ENCODE measurements around the gene TOX4.

The TOX4 gene

DNA sequence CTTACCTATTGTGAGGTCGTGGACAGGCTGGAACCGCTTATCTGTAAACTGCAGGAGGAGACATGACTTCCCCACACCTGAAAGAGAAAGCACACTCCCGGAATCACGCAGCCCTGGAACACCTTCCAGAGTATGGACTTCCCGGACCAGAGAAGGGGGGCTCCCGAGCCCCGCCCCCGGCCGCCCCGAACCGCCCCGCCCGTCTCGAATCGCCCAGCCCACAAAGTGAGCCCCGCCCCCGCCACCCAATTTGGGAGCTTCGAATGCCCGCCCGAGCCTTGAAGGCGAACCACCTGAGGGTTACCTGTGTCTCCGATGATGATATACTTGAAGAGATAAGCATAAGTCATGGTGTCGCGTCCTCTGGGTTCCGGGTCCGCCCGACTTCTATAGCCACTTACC lies 471 bp upstream of the TOX4 start:
- Histone ChIP-seq H3K27me3 (ENCODE audit: low read length) (no peaks in the 10 kb centered on the region), H3K27ac (ENCODE audit: low read depth, low read length) (peak overlapping the region; percentile 74), H3F3A (ENCODE audit: insufficient read depth) (no peaks in the 10 kb centered on the region), H3K9me3 (ENCODE audit: insufficient read depth, low read length) (no peaks in the 10 kb centered on the region), H3K79me2 (ENCODE audit: insufficient read depth, low read length) (peaks cover 42% of the 10 kb centered on the region), H3K9me2 (replicated peaks; ENCODE audit: insufficient read depth, low read length) (no peaks in the 10 kb centered on the region), H3K9ac (ENCODE audit: low read length) (peak overlapping the region; percentile 71), H3K4me3 (ENCODE audit: insufficient read depth, low read length, poor library complexity, severe bottlenecking) (peak overlapping the region; percentile 90), H4K20me1 (ENCODE audit: low read depth, low read length) (no peaks in the 10 kb centered on the region), H3K36me3 (ENCODE audit: low read length) (0 out of 2 replicates have a peak, but pooled peaks cover 5% of the 10 kb centered on the region), H3K4me2 (ENCODE audit: low read depth, low read length, poor library complexity, severe bottlenecking) (peak overlapping the region; percentile 81), H2AFZ (ENCODE audit: low read depth, low read length, severe bottlenecking) (peak overlapping the region; percentile 60)
- no peak for TF ChIP-seq CTCF (IDR thresholded peaks at IDR 0.05; ENCODE audit: insufficient read depth, low read length, poor library complexity, severe bottlenecking)

DNA sequence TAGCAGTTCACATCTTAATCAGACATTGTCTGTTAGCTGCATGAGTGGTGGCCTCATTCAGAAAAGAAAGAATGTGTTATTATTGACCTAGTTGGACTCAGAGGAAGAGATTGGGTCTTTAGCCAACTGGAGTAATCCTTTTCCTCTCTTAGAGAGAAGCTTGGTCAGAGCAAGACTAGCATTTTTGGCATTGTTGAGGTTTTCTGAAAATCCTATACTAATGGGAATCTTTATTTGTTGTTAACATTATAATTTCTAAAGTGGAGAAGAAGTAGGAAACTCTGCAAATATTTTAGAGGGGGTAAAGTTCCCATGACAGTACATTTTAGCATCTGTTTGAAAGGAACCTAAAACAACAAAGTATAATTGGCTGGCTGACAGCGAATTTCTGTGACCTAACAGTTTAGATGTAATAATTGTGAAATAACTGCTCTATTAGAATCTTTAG lies 9.7 kb downstream of the TOX4 start:
- Histone ChIP-seq H3K9ac (ENCODE audit: low read length) (no peak overlapping the region), H3K79me2 (ENCODE audit: insufficient read depth, low read length) (0 out of 2 replicates have a peak, but pooled peaks cover 4% of the 10 kb centered on the region), H4K20me1 (ENCODE audit: low read depth, low read length) (no peaks in the 10 kb centered on the region), H2AFZ (ENCODE audit: low read depth, low read length, severe bottlenecking) (no peak overlapping the region), H3K27me3 (ENCODE audit: low read length) (no peaks in the 10 kb centered on the region), H3K9me3 (ENCODE audit: insufficient read depth, low read length) (no peaks in the 10 kb centered on the region), H3K9me2 (replicated peaks; ENCODE audit: insufficient read depth, low read length) (no peaks in the 10 kb centered on the region), H3K27ac (ENCODE audit: low read depth, low read length) (no peak overlapping the region), H3K4me2 (ENCODE audit: low read depth, low read length, poor library complexity, severe bottlenecking) (no peak overlapping the region), H3K36me3 (ENCODE audit: low read length) (peaks cover 10% of the 10 kb centered on the region; the same call in 1 of the 2 replicates), H3K4me3 (ENCODE audit: insufficient read depth, low read length, poor library complexity, severe bottlenecking) (no peak overlapping the region), H3F3A (ENCODE audit: insufficient read depth) (no peaks in the 10 kb centered on the region)
- TF ChIP-seq CTCF (IDR thresholded peaks at IDR 0.05; ENCODE audit: insufficient read depth, low read length, poor library complexity, severe bottlenecking) = no peak
- TF ChIP-seq EZH2phosphoT487 (conservative IDR thresholded peaks at IDR 0.05; ENCODE audit: low read length) = no peak

DNA sequence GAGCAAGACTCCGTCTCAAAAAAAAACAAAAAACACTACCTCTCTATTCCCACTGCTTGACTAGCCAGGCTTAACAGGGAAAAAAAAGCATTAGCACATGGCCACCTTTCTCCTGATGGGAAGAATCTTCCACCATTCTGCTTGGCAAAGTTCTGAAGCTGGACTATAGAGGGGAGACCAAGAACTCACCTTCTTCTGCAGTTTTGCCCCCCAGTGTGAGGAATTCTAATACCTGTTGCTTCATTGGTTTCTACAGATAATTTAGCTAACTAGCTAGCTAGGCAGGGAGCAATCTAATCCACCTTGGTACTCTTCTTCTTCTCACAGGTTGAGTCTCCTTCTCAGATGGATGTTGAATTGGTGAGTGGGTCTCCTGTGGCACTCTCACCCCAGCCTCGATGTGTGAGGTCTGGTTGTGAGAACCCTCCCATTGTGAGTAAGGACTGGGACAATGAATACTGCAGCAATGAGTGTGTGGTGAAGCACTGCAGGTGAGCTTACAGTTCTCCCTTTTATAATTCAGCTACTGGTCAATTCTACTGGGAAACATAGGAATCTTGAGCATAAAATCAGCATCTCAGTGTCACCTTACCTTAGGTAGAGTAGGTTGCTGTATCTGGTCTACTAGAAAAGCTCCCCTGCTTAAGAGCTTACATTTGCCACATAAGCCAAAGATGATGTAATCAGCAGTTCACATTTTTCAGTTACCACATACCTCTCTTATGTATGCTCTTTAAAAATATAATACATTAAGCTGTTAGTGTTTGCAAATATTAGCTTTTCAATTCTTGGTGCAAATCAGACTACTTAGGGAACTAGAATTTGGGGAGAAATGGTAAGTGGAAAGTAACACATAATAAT lies 18.1 kb downstream of the TOX4 start:
- peaks cover 16% of the 10 kb centered on the region for H3F3A ChIP-seq (ENCODE audit: insufficient read depth)
- no peak overlapping the region for H3K27ac ChIP-seq (ENCODE audit: low read depth, low read length)
- no peak for TF ChIP-seq EZH2phosphoT487 (conservative IDR thresholded peaks at IDR 0.05; ENCODE audit: low read length)
- TF ChIP-seq CTCF (IDR thresholded peaks at IDR 0.05; ENCODE audit: insufficient read depth, low read length, poor library complexity, severe bottlenecking) = no peak
- H3K79me2 ChIP-seq (ENCODE audit: insufficient read depth, low read length) = no peaks in the 10 kb centered on the region
- H4K20me1 ChIP-seq (ENCODE audit: low read depth, low read length) = 0 out of 2 replicates have a peak, but pooled peaks cover 2% of the 10 kb centered on the region
- no peak overlapping the region for H2AFZ ChIP-seq (ENCODE audit: low read depth, low read length, severe bottlenecking)
- no peak overlapping the region for H3K9ac ChIP-seq (ENCODE audit: low read length)
- H3K9me3 ChIP-seq (ENCODE audit: insufficient read depth, low read length) = no peaks in the 10 kb centered on the region
- H3K27me3 ChIP-seq (ENCODE audit: low read length) = no peaks in the 10 kb centered on the region
- peaks cover 34% of the 10 kb centered on the region for H3K36me3 ChIP-seq (ENCODE audit: low read length)
- no peak overlapping the region for H3K4me3 ChIP-seq (ENCODE audit: insufficient read depth, low read length, poor library complexity, severe bottlenecking)
- no peak overlapping the region for H3K4me2 ChIP-seq (ENCODE audit: low read depth, low read length, poor library complexity, severe bottlenecking)
- no peaks in the 10 kb centered on the region for H3K9me2 ChIP-seq (replicated peaks; ENCODE audit: insufficient read depth, low read length)
